GM12801 (cell line): ENCODE data around the gene VAMP1.

Source experiments
- TF ChIP-seq, protein P1 (sequence below): IDR thresholded peaks from one replicate; pipeline ENCODE4 v1.5.1; 2011; ENCODE audit warnings: control low read depth; ENCODE audit not compliant: insufficient read length; ENCODE audit errors: extremely low read depth

The VAMP1 gene

DNA sequence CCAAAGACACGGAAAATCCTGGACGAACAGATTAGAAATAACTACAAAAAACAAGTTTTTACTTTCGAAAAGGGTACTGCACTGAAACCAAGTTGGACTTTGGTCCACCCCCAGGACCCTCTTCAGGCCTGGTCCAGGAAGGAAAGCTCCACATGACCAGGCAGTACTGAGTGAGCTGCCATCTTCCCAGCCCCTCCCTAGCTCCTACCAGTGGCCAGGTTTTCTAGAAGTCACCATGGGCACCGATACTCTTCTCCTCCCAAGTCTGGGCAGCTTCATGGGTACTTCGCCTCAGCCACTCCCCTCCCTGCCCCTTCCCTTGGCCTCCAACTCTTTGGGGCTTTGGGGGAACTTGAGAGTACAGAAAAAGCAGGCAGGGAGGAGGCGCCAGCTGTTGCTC, 6.6 kb downstream of the VAMP1 start:
- TF ChIP-seq, protein P1, sequence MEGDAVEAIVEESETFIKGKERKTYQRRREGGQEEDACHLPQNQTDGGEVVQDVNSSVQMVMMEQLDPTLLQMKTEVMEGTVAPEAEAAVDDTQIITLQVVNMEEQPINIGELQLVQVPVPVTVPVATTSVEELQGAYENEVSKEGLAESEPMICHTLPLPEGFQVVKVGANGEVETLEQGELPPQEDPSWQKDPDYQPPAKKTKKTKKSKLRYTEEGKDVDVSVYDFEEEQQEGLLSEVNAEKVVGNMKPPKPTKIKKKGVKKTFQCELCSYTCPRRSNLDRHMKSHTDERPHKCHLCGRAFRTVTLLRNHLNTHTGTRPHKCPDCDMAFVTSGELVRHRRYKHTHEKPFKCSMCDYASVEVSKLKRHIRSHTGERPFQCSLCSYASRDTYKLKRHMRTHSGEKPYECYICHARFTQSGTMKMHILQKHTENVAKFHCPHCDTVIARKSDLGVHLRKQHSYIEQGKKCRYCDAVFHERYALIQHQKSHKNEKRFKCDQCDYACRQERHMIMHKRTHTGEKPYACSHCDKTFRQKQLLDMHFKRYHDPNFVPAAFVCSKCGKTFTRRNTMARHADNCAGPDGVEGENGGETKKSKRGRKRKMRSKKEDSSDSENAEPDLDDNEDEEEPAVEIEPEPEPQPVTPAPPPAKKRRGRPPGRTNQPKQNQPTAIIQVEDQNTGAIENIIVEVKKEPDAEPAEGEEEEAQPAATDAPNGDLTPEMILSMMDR = no peak

DNA sequence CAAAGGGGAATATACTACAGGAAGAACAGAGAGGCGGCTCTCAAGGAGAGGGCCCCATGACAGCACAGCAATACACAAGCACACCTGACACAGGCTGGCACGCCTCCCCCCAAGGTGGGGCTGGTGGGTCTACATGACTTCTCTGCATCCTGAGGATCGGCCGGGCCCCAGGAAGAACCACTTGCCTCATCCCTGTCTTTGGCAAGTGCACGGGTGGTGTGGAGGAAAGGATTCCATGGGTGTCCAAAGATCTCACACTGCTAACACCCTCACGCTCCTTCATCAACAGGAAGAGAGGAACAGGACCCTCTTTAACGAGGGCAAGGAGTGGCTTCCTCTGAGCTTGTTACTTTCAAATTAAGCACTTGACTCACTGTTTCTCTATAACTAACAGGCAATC, 7.3 kb downstream of the VAMP1 start:
- TF ChIP-seq, protein P1 = no peak

DNA sequence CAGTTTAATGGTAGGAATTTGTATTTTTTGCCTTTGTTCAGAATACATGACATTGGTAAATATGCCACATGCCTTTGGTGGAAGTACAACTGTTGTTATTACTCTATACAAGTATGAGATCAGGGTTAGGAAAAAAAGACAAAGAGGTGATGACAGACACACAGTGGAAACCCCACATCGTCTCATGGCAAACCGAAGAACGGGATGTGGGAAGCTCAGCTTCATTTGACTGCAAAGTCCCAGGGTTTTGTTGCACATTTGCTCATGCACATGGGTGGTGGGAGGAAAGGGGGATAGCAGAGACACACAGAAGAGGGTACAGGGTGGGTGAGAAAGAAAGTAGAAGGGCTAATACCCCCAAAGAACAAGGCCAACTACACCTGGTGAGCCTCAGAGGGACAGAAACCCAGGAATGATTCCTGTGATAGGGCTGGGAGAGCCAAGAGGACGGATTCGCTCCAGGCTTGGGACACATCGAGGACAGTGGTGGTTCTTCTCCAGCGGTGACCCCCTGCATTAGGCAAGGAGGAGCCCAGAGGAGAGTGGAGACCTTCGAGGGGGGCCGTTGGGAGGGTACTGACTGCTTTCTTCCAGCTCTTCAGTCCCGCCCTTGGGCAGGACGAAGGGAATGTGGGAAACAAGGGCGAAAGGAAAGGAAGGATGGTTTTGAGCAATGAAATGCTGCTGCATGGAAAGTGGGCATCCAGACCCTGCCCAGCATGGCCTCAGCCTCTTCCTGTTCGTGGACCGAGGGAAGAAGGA, 8.1 kb downstream of the VAMP1 start:
- TF ChIP-seq, protein P1 = no peak

DNA sequence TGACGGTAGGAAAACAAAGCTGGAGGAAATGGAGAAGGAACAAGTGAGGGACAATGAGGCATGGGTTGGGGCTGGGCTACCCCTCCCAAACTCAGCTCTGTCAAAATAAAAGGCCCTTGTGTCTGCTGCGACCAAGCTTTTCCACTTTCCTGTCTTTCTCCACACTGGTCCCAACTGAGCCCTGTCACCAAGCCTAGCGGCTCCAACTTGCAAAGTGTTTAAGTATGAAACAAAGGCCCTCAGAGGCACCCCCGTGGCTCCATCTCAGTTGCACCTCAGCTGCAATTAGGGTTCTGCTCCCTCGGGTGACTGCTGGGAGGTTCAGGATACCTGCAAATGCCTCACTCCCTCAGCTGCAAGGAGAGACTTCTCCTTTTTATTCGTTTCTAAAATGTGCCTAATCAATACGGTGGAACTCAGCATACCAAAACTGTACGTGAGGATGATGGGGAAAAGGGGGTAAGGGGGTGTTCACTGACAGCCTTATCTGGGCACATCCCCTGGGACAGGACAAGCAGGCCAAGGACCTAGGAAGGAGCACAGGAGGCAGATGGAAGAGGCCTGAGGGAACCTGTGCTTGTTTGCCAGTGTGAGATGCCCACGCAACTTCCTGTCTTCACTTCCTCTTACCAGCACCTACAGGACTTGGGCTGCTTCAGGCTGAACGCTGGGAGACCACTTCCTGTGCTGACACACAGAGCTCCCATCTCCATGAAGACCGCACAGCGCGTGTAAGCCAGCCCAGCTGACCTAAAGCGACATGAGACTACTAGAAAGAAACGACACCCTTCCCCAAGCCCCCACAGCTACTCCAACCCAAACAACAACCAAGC, 8.9 kb downstream of the VAMP1 start:
- TF ChIP-seq, protein P1 = no peak

DNA sequence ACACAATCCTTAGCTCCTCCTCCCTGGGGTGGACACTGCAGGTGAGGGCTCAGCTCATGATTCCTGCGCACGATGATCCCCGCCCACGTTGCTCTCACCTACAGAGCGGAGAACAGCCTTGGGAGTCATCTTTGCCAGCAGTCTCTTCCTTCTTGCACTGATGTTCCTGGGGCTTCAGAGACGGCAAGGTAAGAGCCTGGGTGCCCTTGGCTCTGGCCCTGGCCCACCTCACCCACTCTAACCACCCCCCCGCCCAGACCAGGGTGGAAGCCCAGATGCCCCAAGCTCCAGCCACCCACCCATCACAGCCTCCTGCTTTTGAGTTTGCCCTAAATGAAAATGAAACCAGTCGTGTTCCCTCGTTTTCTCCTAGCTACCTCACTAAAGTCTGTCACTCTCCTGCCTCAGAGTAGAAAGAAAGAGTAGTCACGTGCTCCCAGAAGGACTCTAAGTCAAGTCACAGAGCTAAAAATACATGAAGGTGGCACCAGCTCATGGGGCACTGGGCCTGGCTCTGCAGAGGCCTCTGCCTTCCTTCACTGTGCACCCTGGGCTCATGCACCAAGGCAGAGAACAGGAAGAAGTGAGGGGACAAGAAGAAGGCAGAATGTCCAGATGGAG, 9.6 kb downstream of the VAMP1 start:
- TF ChIP-seq, protein P1 = no peak

DNA sequence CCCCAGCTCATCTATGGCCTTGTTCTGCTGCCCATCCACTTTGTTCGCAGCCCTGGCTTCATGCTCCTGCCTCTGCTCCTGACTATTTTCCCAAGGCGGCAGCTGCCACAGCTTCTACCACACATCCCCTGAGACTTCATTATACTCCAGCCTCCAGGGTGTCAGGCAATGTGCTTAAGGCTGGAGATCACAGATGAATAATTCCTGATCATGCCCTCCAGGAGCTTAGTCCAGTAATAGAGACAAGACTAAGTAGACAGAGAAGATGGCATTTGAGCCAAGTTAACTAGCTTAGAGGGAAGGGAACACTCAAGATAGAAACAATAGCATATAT, 11.5 kb downstream of the VAMP1 start:
- TF ChIP-seq, protein P1 = no peak

DNA sequence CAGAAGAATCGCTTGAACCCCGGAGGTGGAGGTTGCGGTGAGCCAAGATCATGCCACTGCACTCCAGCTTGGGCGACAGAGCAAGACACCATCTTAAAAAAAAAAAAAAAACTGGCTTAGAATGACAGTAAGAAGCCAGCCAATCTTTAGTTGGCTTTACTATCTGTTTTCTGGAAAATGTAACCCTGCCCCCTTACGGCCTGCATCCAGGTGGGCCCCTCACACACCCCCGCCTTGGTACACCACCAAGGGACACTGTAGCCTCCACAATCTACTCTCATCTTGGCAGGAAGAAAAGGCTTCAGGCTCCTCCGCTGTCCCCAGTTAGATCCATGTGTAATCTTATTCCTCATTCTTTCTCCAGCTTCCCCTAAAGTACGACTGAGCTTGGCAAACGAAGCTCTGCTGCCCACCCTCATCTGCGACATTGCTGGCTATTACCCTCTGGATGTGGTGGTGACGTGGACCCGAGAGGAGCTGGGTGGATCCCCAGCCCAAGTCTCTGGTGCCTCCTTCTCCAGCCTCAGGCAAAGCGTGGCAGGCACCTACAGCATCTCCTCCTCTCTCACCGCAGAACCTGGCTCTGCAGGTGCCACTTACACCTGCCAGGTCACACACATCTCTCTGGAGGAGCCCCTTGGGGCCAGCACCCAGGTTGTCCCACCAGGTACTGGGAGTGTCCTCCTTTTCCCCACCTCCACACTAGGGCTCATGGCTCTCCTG, 12.0 kb downstream of the VAMP1 start:
- TF ChIP-seq, protein P1 = no peak
